NCI-H2196 treated with DMSO at 0.1 percent for 48 hours (cell line): ENCODE data around the gene APOL2.
"Not testable (repeated sequence)": the region's sequence is repeated elsewhere in the genome, so short reads cannot be mapped to it uniquely, and the experiment has no call there.

ENCODE experiments used
- DNase-seq: peaks from one replicate; lab custom pipeline; 2025; ENCODE audit not compliant: unreplicated experiment; lab: John Stamatoyannopoulos, UW

The APOL2 gene

DNA sequence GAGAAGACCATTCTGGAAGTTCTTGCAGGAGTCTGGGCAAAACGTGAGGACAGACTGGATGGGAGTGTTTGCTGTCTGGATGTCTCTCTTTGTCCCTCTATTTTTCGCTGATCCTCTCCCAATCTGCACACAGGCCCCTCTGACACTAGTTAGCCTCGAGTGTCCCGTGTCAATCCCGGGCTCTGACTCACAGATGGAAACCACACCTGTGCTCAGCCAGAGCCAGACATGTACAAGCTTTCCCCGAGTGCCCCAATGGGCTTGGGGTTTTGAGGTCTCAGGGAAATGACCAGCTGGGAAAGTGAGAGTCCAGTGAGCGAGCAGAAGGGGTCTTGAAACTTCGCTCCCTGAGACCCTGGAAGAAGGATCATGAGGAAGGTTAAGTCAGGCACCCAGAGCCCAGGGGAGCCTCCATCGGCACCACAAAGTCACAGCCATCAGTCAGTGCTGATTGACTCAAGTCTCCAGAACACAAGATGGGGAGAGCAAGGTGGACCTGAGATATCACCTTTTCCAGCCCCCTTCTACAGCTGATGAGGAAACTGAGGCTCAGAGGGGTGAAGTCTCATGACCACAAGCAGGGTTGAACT lies 13.9 kb downstream of the APOL2 start:
- DNase-seq, result no peak

DNA sequence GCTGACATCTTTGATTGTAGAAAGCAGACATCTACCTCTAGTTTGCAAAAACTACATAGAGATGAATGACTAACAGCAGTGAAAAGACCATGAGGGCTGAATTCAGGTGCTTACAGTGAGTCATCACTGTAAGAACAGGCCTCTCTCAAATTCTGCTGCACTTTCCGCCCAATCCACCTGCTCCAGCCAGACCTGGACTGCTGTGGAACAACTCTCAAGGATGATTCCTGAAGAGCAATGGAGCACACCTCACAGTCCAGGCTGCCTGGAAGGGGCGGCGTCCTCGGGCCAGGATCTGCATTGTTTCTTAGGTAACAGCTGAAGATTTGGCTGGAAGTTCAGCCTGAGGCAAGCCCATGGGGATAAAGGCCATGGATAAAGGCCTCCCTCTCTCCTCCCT lies 15.1 kb downstream of the APOL2 start:
- no peak for DNase-seq

- no peak for DNase-seq
Observed at GRCh38 chr22:36223504-36223903, 15.8 kb downstream of the APOL2 start.

- DNase-seq, result no peak
Observed at GRCh38 chr22:36222887-36223450, 16.4 kb downstream of the APOL2 start.

GRCh38 chr22:36221799-36222751 lies 17.3 kb downstream of the APOL2 start:
- no peak for DNase-seq

- no peak for DNase-seq
Observed at GRCh38 chr22:36220451-36220921, 18.8 kb downstream of the APOL2 start.

DNA sequence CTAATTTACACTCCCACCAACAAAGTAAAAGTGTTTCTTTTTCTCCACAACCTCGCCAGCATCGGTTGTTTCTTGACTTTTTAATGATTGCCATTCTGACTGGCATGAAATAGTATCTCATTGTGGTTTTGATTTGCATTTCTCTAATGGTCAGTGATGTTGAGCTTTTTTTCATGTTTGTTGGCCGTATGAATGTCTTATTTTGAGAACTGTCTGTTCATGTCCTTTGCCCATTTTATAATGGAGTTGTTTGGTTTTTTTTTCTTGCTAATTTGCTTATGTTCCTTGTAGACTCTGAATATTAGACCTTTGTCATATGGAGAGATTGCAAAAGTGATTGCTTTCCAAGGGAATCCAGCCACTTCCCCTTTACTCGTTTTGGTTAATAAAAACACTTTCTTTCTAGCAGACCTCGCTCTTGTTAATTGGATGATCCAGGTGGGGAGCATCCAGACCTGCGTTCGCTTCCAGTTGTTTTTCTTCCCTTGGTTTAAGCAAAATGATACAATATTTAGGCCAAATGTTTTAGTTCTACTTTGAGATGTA lies 20.6 kb downstream of the APOL2 start:
- no peak for DNase-seq

- no peak for DNase-seq
Observed at GRCh38 chr22:36215981-36216380, 23.3 kb downstream of the APOL2 start.

DNA sequence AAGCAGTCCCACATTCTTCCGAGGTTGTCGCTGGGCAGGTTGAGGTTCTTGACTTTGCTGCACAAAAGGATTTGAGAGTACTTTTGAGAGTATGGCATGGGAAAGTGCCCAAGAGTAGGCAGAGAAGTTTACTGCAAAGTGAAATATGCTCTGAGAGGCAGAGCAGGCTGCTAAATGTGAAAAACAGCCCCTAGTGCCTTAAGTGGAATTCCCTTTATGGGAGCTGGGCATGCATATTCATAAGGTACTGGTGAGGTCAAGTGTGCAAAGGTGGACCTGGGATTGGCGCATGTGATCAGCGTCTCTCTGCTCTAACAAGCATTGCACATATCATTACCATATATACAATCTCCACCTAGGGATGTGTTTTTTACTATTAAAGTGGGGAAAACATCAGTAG lies 25.7 kb downstream of the APOL2 start:
- DNase-seq, result no peak

GRCh38 chr22:36212901-36213300 lies 26.4 kb downstream of the APOL2 start:
- no peak for DNase-seq

DNA sequence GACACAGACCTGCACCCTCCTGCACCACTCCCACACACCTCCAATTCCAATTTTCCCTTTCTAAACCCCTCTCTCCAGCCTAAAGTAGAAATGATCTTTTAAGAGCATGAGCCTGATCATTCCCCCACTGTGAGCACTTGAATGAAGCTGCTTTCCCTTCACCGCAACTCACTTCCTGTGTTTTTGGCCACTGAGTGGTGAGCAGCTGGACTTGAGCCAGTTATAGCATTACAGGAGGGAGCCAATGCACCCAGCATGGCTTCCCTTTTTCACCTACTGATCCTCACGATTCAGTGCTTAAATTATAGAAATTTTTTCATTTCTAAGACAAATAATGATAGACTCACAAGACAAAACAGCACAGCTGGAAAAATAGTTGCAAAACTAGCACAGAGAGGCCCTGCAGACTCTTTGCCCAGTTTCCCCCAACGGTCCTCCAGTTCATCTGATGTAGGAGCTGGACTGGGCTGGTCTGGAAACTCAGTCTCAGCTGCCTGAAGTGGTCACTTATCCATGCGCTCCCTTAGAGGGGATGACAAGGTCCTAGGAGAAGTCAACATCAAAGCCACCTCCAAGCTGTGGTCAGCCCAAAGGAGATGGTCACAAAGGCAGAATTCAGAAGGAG lies 28.0 kb downstream of the APOL2 start:
- DNase-seq, result no peak

DNA sequence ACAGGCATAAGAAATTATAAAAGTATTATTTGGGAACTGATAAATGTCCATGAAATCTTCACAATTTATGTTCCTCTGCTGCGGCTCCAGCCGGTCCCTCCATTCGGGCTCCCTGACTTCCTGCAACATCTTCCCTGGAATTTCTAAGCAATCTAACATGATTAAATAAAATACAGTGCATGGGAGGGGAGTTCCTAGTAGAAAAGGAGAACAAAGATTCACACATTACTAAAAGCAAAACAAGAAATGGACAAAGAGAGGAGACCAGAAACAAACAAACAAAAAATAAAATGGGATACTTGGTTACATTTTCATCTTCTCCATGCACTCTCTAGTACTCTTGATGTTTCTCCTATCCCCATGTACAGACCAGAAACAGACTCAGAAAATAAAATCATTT lies 29.1 kb downstream of the APOL2 start:
- DNase-seq, result no peak

DNA sequence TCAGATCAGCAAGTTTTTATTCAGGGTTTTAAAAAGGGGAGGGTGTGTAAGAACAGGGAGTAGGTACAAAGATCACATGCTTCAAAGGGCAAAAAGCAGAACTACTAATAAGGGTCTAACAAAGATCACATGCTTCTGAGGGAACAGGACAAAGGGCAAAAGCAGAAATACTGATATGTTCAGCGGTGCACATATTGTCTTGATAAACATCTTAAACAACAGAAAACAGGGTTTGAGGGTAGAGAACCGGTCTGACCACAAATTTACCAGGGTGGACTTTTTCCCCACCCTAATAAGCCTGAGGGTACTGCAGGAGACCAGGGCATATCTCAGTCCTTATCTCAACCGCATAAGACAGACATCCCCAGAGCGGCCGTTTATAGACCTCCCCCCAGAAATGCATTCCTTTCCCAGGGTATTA lies 29.8 kb downstream of the APOL2 start:
- DNase-seq, result not testable (repeated sequence)

GRCh38 chr22:36208914-36209313 lies 30.4 kb downstream of the APOL2 start:
- no peak for DNase-seq

- no peak for DNase-seq
Observed at GRCh38 chr22:36208162-36208765, 31.1 kb downstream of the APOL2 start.

DNA sequence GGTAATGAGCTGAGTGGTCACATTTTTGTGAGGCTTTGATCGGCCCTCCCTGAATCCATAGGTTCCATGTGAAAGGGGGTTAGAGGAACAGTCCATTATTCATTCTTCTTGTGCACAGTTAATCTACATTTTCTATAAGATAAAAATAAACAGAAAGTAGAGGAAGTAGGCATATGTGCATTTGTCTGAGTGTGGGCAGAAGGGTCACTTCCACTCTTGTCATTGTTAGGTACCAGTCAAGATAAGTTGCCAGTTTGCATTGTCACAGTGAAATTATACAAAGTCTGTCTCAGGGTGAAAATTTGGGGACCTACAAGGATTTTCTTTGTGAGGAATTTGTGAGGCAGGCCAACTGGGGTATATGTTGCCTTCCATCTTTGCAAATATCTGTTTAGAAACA lies 33.1 kb downstream of the APOL2 start:
- no peak for DNase-seq

DNA sequence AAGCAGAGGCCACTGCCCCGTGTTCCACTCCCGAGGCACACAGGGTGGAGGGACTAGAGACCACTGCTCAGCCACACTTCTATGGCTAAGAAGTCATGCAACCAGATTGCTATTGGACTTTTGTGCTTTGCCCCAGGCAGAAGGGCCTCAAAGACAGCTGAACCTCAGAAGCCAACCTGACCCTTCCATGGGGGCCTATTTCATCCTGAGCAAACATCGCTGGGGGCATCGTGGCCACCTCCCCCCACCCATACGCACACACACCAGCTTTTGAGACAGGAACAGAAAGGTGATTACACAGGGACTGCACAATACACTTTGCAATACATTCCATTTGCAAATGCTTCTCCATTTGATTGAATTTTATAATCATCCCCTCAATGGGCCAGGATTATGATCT lies 33.8 kb downstream of the APOL2 start:
- DNase-seq, result not testable (repeated sequence)

- DNase-seq, result no peak
Observed at GRCh38 chr22:36204632-36205015, 34.7 kb downstream of the APOL2 start.

- no peak for DNase-seq
Observed at GRCh38 chr22:36204001-36204631, 35.2 kb downstream of the APOL2 start.

- DNase-seq, result not testable (repeated sequence)
Observed at GRCh38 chr22:36203441-36203840, 35.9 kb downstream of the APOL2 start.
